Measurements from ENCODE around the gene BBIP1.
"Not testable (repeated sequence)": the region's sequence is repeated elsewhere in the genome, so short reads cannot be mapped to it uniquely, and the experiment has no call there.

BBIP1 gene

GRCh38 chr10:110923856-110924493, 5.0 kb upstream of the BBIP1 start:
- DNase-seq (ENCODE audit: low read depth in 2 of 2): no peak

- no peak for DNase-seq (ENCODE audit: low read depth in 2 of 2)
These were observed 1.2 kb upstream of the BBIP1 start for GRCh38 chr10:110919971-110920881.

- peak; percentile 96 to 97 for DNase-seq (ENCODE audit: low read depth in 2 of 2)
These were observed 460 bp upstream of the BBIP1 start, which contains the start of gene SHOC2 for GRCh38 chr10:110919349-110919931. Gene SHOC2, plus strand, starts transcription at chr10:110919604. Its CDS starts 44,755 bp downstream, at chr10:110964359.

- DNase-seq (ENCODE audit: low read depth in 2 of 2): peak; percentile 86 to 88
These were observed 724 bp downstream of the BBIP1 start for GRCh38 chr10:110918269-110918642.

GRCh38 chr10:110916554-110917346, 2.2 kb downstream of the BBIP1 start:
- no peak for DNase-seq (ENCODE audit: low read depth in 2 of 2)

- DNase-seq (ENCODE audit: low read depth in 2 of 2): not testable (repeated sequence)
These were observed 3.4 kb downstream of the BBIP1 start for GRCh38 chr10:110915600-110915999.

- no peak for DNase-seq (ENCODE audit: low read depth in 2 of 2)
These were observed 3.9 kb downstream of the BBIP1 start for GRCh38 chr10:110915035-110915434.

- DNase-seq (ENCODE audit: low read depth in 2 of 2): no peak
These were observed 4.5 kb downstream of the BBIP1 start for GRCh38 chr10:110914431-110914830.

GRCh38 chr10:110912374-110912773, 6.6 kb downstream of the BBIP1 start:
- DNase-seq (ENCODE audit: low read depth in 2 of 2): no peak

GRCh38 chr10:110910138-110910537, 8.8 kb downstream of the BBIP1 start:
- no peak for DNase-seq (ENCODE audit: low read depth in 2 of 2)

GRCh38 chr10:110903280-110904278, 15.4 kb downstream of the BBIP1 start:
- DNase-seq (ENCODE audit: low read depth in 2 of 2): no peak

GRCh38 chr10:110901954-110902819, 16.8 kb downstream of the BBIP1 start:
- no peak for DNase-seq (ENCODE audit: low read depth in 2 of 2)

GRCh38 chr10:110900983-110901382, 18.0 kb downstream of the BBIP1 start:
- no peak for DNase-seq (ENCODE audit: low read depth in 2 of 2)

- DNase-seq (ENCODE audit: low read depth in 2 of 2): no peak
These were observed 20.6 kb downstream of the BBIP1 start for GRCh38 chr10:110898391-110898790.

GRCh38 chr10:110897184-110897583, 21.8 kb downstream of the BBIP1 start:
- no peak for DNase-seq (ENCODE audit: low read depth in 2 of 2)

- DNase-seq (ENCODE audit: low read depth in 2 of 2): no peak
These were observed 25.3 kb downstream of the BBIP1 start for GRCh38 chr10:110893559-110894179.

- DNase-seq (ENCODE audit: low read depth in 2 of 2): no peak
These were observed 26.2 kb downstream of the BBIP1 start for GRCh38 chr10:110892602-110893288.

- no peak for DNase-seq (ENCODE audit: low read depth in 2 of 2)
These were observed 31.4 kb downstream of the BBIP1 start for GRCh38 chr10:110887560-110887959.

Data from stimulated activated CD8-positive, alpha-beta memory T cell treated with anti-CD3 and anti-CD28 coated beads, Interleukin-2, amount 100 ng/mL, for 48 hours (primary cell).